Stimulated activated CD8-positive, alpha-beta memory T cell treated with anti-CD3 and anti-CD28 coated beads, Interleukin-7, amount 100 ng/mL, for 24 hours (primary cell): ENCODE measurements around the gene F2RL2.
"Not testable (repeated sequence)": the region's sequence is repeated elsewhere in the genome, so short reads cannot be mapped to it uniquely, and the experiment has no call there.

Experiments
- DNase-seq: peaks from one replicate; pipeline ENCODE4 v3.0.0-alpha.2; 2020; ENCODE audit warnings: low read depth

The F2RL2 gene

GRCh38 chr5:76622076-76622475 lies 1.1 kb downstream of the F2RL2 start:
- no peak for DNase-seq

GRCh38 chr5:76620166-76620565 lies 3.0 kb downstream of the F2RL2 start:
- no peak for DNase-seq

GRCh38 chr5:76617675-76618074 lies 5.5 kb downstream of the F2RL2 start:
- no peak for DNase-seq

- no peak for DNase-seq
These were observed 6.0 kb downstream of the F2RL2 start for GRCh38 chr5:76617229-76617628.

- no peak for DNase-seq
These were observed 7.0 kb downstream of the F2RL2 start for GRCh38 chr5:76616206-76616605.

GRCh38 chr5:76615759-76616158 lies 7.4 kb downstream of the F2RL2 start:
- DNase-seq, result no peak

- no peak for DNase-seq
These were observed 10.3 kb downstream of the F2RL2 start for GRCh38 chr5:76612942-76613341.

- DNase-seq, result no peak
These were observed 13.0 kb downstream of the F2RL2 start for GRCh38 chr5:76610196-76610595.

- DNase-seq, result no peak
These were observed 14.4 kb downstream of the F2RL2 start for GRCh38 chr5:76608833-76609232.

GRCh38 chr5:76607353-76607871 lies 15.8 kb downstream of the F2RL2 start:
- no peak for DNase-seq

GRCh38 chr5:76606701-76607100 lies 16.5 kb downstream of the F2RL2 start:
- no peak for DNase-seq

GRCh38 chr5:76604838-76605237 lies 18.4 kb downstream of the F2RL2 start:
- no peak for DNase-seq

GRCh38 chr5:76603991-76604390 lies 19.2 kb downstream of the F2RL2 start:
- not testable (repeated sequence) for DNase-seq

GRCh38 chr5:76602094-76602726 lies 21.0 kb downstream of the F2RL2 start:
- no peak for DNase-seq

- no peak for DNase-seq
These were observed 21.7 kb downstream of the F2RL2 start for GRCh38 chr5:76601470-76601869.

GRCh38 chr5:76600716-76601115 lies 22.5 kb downstream of the F2RL2 start:
- no peak for DNase-seq

- no peak for DNase-seq
These were observed 24.7 kb downstream of the F2RL2 start for GRCh38 chr5:76598531-76598930.

GRCh38 chr5:76595755-76596481 lies 27.3 kb downstream of the F2RL2 start:
- no peak for DNase-seq

GRCh38 chr5:76594107-76594506 lies 29.1 kb downstream of the F2RL2 start:
- DNase-seq, result no peak

GRCh38 chr5:76592692-76593091 lies 30.5 kb downstream of the F2RL2 start:
- DNase-seq, result no peak

GRCh38 chr5:76591366-76591765 lies 31.8 kb downstream of the F2RL2 start:
- DNase-seq, result no peak

- no peak for DNase-seq
These were observed 33.2 kb downstream of the F2RL2 start for GRCh38 chr5:76590027-76590426.

- DNase-seq, result no peak
These were observed 36.7 kb downstream of the F2RL2 start for GRCh38 chr5:76586531-76586930.

GRCh38 chr5:76585783-76586217 lies 37.4 kb downstream of the F2RL2 start:
- no peak for DNase-seq
